ENCODE data around the gene STXBP5. TPM values are rescaled to one million over a fixed set of nuclear protein-coding genes. Genes with fewer than 3 reads are reported as not detected.

STXBP5 gene
- total and polyA plus RNA-seq, 9 of the 15 experiments (the other 6 are each of a cell fraction or from before 2014, with no cell fraction given), result 23.3 to 172 (median 71.5) TPM

DNA sequence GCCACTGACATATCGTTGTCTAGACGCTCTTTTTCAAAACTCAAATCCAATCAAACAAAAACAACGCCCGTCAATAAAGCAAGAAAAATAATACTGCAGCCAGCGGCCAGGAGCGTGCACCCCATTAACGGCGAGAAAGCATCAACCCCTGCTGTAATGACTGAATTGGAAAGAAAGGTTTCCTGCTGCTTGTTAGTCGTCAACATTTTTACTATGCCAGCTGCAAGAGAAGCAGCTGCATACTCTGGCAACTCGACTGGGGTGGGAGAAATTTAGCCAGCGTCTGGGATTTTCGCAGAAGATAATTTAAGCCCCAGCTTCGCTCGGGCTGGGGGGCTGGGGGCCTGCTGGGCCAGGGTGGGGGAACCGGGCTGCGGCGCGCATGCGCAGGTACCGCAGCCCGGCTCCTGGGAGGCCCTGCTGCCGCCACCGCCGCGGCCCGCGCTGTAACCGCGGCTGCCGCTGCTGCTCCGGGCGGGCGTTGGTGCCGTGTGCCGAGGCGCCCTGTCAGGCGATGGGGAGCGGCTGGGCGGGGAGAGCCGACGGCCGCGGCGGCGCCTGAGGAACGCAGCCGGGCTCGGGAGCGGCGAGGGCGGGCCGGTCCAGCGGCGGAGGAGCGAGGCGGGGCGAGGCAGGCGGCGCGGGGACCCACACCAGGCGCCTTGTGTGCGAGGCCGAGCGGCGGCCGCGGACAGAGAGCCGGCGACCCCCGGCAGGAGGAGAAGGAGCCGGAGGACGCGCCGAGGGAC, 732 bp upstream of the STXBP5 start (continued):
- TF ChIP-seq, protein P1, sequence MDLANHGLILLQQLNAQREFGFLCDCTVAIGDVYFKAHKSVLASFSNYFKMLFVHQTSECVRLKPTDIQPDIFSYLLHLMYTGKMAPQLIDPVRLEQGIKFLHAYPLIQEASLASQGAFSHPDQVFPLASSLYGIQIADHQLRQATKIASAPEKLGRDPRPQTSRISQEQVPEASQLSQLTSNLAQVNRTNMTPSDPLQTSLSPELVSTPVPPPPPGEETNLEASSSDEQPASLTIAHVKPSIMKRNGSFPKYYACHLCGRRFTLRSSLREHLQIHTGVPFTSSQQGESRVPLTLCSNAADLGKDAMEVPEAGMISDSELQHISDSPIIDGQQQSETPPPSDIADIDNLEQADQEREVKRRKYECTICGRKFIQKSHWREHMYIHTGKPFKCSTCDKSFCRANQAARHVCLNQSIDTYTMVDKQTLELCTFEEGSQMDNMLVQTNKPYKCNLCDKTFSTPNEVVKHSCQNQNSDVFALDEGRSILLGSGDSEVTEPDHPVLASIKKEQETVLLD (IDR thresholded peaks at IDR 0.05), result peak; percentile 64; the same call in 1 of the 2 replicates
- TF ChIP-seq EWSR1 (IDR thresholded peaks at IDR 0.05; ENCODE audit: borderline replicate concordance, low read depth, partially characterized antibody) (no peak), TRIM28 (IDR thresholded peaks at IDR 0.05) (0 out of 2 replicates have a peak, but pooled peaks have one; percentile 19), CREB1 (IDR thresholded peaks at IDR 0.05) (no peak), CREB1 (CRISPR knock-in tag; IDR thresholded peaks at IDR 0.05) (0 out of 2 replicates have a peak, but pooled peaks have one; percentile 2), NONO (IDR thresholded peaks at IDR 0.05; ENCODE audit: low read depth in 2 of 2, low read length in 1 of 2) (peak in 1 of 2 experiments; percentile 94; a peak in 2 of 4 replicates), ZBTB5 (IDR thresholded peaks at IDR 0.05) (peak; percentile 19; the same call in 1 of the 2 replicates), AFF4 (CRISPR knock-in tag; IDR thresholded peaks at IDR 0.05) (no peak), CGGBP1 (CRISPR knock-in tag; IDR thresholded peaks at IDR 0.05) (0 out of 2 replicates have a peak, but pooled peaks have one; percentile 15), RBFOX2 (IDR thresholded peaks at IDR 0.05; ENCODE audit: low read depth, low read length) (peak; percentile 69), CCAR2 (IDR thresholded peaks at IDR 0.05; ENCODE audit: low read depth, low read length) (no peak)
- TF ChIP-seq, protein P2, sequence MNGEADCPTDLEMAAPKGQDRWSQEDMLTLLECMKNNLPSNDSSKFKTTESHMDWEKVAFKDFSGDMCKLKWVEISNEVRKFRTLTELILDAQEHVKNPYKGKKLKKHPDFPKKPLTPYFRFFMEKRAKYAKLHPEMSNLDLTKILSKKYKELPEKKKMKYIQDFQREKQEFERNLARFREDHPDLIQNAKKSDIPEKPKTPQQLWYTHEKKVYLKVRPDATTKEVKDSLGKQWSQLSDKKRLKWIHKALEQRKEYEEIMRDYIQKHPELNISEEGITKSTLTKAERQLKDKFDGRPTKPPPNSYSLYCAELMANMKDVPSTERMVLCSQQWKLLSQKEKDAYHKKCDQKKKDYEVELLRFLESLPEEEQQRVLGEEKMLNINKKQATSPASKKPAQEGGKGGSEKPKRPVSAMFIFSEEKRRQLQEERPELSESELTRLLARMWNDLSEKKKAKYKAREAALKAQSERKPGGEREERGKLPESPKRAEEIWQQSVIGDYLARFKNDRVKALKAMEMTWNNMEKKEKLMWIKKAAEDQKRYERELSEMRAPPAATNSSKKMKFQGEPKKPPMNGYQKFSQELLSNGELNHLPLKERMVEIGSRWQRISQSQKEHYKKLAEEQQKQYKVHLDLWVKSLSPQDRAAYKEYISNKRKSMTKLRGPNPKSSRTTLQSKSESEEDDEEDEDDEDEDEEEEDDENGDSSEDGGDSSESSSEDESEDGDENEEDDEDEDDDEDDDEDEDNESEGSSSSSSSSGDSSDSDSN (IDR thresholded peaks at IDR 0.05; ENCODE audit: borderline replicate concordance in 1 of 2, low read depth in 2 of 2, low read length in 2 of 2), result peak; percentile 97 to 98
- TF ChIP-seq, protein P3, sequence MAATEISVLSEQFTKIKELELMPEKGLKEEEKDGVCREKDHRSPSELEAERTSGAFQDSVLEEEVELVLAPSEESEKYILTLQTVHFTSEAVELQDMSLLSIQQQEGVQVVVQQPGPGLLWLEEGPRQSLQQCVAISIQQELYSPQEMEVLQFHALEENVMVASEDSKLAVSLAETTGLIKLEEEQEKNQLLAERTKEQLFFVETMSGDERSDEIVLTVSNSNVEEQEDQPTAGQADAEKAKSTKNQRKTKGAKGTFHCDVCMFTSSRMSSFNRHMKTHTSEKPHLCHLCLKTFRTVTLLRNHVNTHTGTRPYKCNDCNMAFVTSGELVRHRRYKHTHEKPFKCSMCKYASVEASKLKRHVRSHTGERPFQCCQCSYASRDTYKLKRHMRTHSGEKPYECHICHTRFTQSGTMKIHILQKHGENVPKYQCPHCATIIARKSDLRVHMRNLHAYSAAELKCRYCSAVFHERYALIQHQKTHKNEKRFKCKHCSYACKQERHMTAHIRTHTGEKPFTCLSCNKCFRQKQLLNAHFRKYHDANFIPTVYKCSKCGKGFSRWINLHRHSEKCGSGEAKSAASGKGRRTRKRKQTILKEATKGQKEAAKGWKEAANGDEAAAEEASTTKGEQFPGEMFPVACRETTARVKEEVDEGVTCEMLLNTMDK (IDR thresholded peaks at IDR 0.05; ENCODE audit: borderline replicate concordance, insufficient read depth, low read depth, low read length, poor library complexity, severe bottlenecking), result peak; percentile 10

Data from K562 (cell line).